ENCODE measurements around the gene ARL11.

ARL11 gene

DNA sequence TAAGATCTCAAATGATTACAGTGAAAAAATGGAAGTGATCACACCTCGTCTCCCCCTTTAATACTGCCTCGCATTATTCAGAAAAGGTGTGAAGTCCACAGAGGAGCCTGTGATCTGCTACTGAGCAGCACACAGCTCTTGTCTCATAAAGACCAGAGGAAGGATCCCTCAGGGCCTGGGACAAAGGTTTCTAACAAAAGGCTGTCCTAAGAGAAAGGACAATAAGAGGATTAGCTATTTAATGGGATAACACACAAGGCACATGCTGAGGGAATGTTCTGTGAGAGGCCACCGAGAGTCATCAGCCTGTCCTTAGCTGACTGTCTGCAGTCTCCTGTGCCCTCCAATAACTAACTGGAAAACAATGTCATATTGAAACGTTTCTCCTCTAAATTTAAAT is 36.3 kb downstream of the ARL11 start:
- Histone ChIP-seq H2AFZ (ENCODE audit: low read depth, low read length) (no peak overlapping the region), H3K4me3 (ENCODE audit: low read depth in 1 of 2, low read length in 2 of 2) (no peak overlapping the region), H3K4me2 (ENCODE audit: insufficient read depth, low read length) (no peak overlapping the region), H3K27ac (ENCODE audit: low read length) (no peak overlapping the region), H3K4me1 (ENCODE audit: insufficient read depth, low read length) (no peaks in the 10 kb centered on the region), H3K79me2 (ENCODE audit: insufficient read depth, low read length) (peaks cover 4% of the 10 kb centered on the region; the same call in 1 of the 2 replicates), H3K9ac (ENCODE audit: low read depth, low read length) (no peak overlapping the region), H4K20me1 (ENCODE audit: insufficient read depth, low read length) (peaks cover 1% of the 10 kb centered on the region; the same call in 1 of the 2 replicates), H3K36me3 (ENCODE audit: insufficient read depth, low read length) (peaks cover 65% of the 10 kb centered on the region), H3K27me3 (ENCODE audit: insufficient read depth, low read length, poor library complexity) (no peaks in the 10 kb centered on the region), H3K9me3 (ENCODE audit: insufficient read depth, low read length, severe bottlenecking) (no peaks in the 10 kb centered on the region)
- TF ChIP-seq CTCF (IDR thresholded peaks at IDR 0.05; ENCODE audit: borderline replicate concordance, extremely low read depth, low read length, poor library complexity, severe bottlenecking) (no peak), EZH2 (IDR thresholded peaks at IDR 0.05; ENCODE audit: borderline replicate concordance, low read depth, low read length, severe bottlenecking) (no peak)
- DNase-seq (no peak), ATAC-seq (ENCODE audit: insufficient read depth, low read depth) (no peak)

GRCh38 chr13:49667773-49668172 is 39.5 kb downstream of the ARL11 start:
- peaks cover 5% of the 10 kb centered on the region; the same call in 1 of the 2 replicates for H4K20me1 ChIP-seq (ENCODE audit: insufficient read depth, low read length)
- no peaks in the 10 kb centered on the region for H3K9me3 ChIP-seq (ENCODE audit: insufficient read depth, low read length, severe bottlenecking)
- H3K4me3 ChIP-seq (ENCODE audit: low read depth in 1 of 2, low read length in 2 of 2), result no peak overlapping the region
- TF ChIP-seq EZH2 (IDR thresholded peaks at IDR 0.05; ENCODE audit: borderline replicate concordance, low read depth, low read length, severe bottlenecking) (no peak), CTCF (IDR thresholded peaks at IDR 0.05; ENCODE audit: borderline replicate concordance, extremely low read depth, low read length, poor library complexity, severe bottlenecking) (no peak)
- H3K27me3 ChIP-seq (ENCODE audit: insufficient read depth, low read length, poor library complexity), result no peaks in the 10 kb centered on the region
- no peak for DNase-seq
- H3K4me2 ChIP-seq (ENCODE audit: insufficient read depth, low read length), result no peak overlapping the region
- no peak for ATAC-seq (ENCODE audit: insufficient read depth, low read depth)
- H3K27ac ChIP-seq (ENCODE audit: low read length), result no peak overlapping the region
- peaks cover 9% of the 10 kb centered on the region; the same call in 1 of the 2 replicates for H3K79me2 ChIP-seq (ENCODE audit: insufficient read depth, low read length)
- no peak overlapping the region for H3K9ac ChIP-seq (ENCODE audit: low read depth, low read length)
- H3K36me3 ChIP-seq (ENCODE audit: insufficient read depth, low read length), result peaks cover 40% of the 10 kb centered on the region
- no peaks in the 10 kb centered on the region for H3K4me1 ChIP-seq (ENCODE audit: insufficient read depth, low read length)
- no peak overlapping the region for H2AFZ ChIP-seq (ENCODE audit: low read depth, low read length)

DNA sequence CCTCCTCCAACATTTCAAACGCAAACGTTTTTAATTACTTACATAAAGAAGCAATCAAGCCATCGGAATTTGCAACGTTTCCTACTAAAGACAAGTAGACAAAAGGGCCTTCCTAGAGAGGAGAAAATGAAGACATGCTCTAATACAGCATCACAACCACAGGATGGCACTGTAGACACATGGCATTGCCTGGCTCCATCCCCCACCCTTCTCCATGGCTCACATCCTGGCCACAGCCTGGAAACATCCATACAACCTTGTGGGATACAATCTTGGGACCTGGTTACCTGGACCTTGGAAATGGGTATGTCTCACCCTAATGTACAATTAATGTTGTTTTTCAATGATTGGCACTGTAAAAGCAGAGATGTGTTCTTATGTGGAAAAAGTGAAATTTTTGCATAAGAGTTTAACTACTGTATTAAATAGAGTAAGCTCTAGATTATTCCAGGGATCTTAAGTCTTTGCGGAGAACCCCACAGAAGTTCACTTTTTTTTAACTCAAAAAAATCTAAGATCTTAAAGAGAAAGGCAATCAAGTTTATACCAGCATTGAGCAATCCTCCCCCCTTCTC is 41.5 kb downstream of the ARL11 start:
- peaks cover 13% of the 10 kb centered on the region for H3K79me2 ChIP-seq (ENCODE audit: insufficient read depth, low read length)
- H2AFZ ChIP-seq (ENCODE audit: low read depth, low read length), result no peak overlapping the region
- DNase-seq (peak; percentile 38), ATAC-seq (ENCODE audit: insufficient read depth, low read depth) (peak; percentile 89)
- H3K9ac ChIP-seq (ENCODE audit: low read depth, low read length), result no peak overlapping the region
- H3K9me3 ChIP-seq (ENCODE audit: insufficient read depth, low read length, severe bottlenecking), result no peaks in the 10 kb centered on the region
- H3K4me2 ChIP-seq (ENCODE audit: insufficient read depth, low read length), result no peak overlapping the region
- peaks cover 28% of the 10 kb centered on the region for H3K36me3 ChIP-seq (ENCODE audit: insufficient read depth, low read length)
- peaks cover 8% of the 10 kb centered on the region; the same call in 1 of the 2 replicates for H4K20me1 ChIP-seq (ENCODE audit: insufficient read depth, low read length)
- H3K4me3 ChIP-seq (ENCODE audit: low read depth in 1 of 2, low read length in 2 of 2), result no peak overlapping the region
- H3K4me1 ChIP-seq (ENCODE audit: insufficient read depth, low read length), result no peaks in the 10 kb centered on the region
- no peaks in the 10 kb centered on the region for H3K27me3 ChIP-seq (ENCODE audit: insufficient read depth, low read length, poor library complexity)
- TF ChIP-seq CTCF (IDR thresholded peaks at IDR 0.05; ENCODE audit: borderline replicate concordance, extremely low read depth, low read length, poor library complexity, severe bottlenecking) (peak; percentile 71), EZH2 (IDR thresholded peaks at IDR 0.05; ENCODE audit: borderline replicate concordance, low read depth, low read length, severe bottlenecking) (no peak)
- H3K27ac ChIP-seq (ENCODE audit: low read length), result no peak overlapping the region

Measured in DND-41 (cell line).